ENCODE data around the gene NBPF11. TPM values are rescaled to one million over a fixed set of nuclear protein-coding genes. Genes with fewer than 3 reads are reported as not detected.

NBPF11 gene
- total RNA-seq, 1 experiment from 2014 or later, result 4.9 TPM

Other genes with a start within 250 kb of the NBPF11 start
- not detected in 2 replicates for gene GJA8, start 249.5 kb downstream of the NBPF11 start, total RNA-seq (2014; rRNA removed; shearing (Covaris generic))
- 7.8 and 25.2 TPM in 2 replicates for gene GPR89B, start 223.9 kb downstream of the NBPF11 start, total RNA-seq (2014; rRNA removed; shearing (Covaris generic))

Measured in SJSA1 (cell line).